HEK293 (cell line): ENCODE results near the gene TGFB1I1.

Source experiments
- CTCF ChIA-PET: fragments of 350-600 bp; formaldehyde crosslinking; extraction: SDS; loops from one replicate; lab custom pipeline; 2021; ENCODE audit warnings: antibody characterized with exemption; lab: Yijun Ruan, JAX
- POLR2A ChIA-PET: fragments of 300-600 bp; formaldehyde crosslinking; extraction: SDS; loops from one replicate; lab custom pipeline; 2020; ENCODE audit warnings: antibody characterized with exemption, inconsistent platforms; lab: Yijun Ruan, JAX
- H3K27ac ChIP-seq: fragments of 200-500 bp; sonication (Bioruptor generic); 2 replicates; pipeline ENCODE4 v1.5.1; 2014; ENCODE audit warnings: low read depth, low read length, control low read depth, inconsistent platforms; ENCODE audit errors: extremely low read depth
- H3K36me3 ChIP-seq, 2 experiments: fragments of 200-500 bp in 1 of 2; sonication (Bioruptor generic) in 1 of 2; 1 replicate in 1 of 2; 2 replicates in 1 of 2; pipeline ENCODE4 v1.5.1; 2014 to 2017; ENCODE audit warnings: inconsistent platforms in 2 of 2, low read length in 2 of 2; ENCODE audit not compliant: control insufficient read depth in 2 of 2, insufficient read depth in 1 of 2
- H3K4me1 ChIP-seq: fragments of 200-500 bp; sonication (Bioruptor generic); 2 replicates; pipeline ENCODE4 v1.5.1; 2014; ENCODE audit warnings: mild to moderate bottlenecking, low read length, inconsistent platforms; ENCODE audit not compliant: control insufficient read depth, insufficient read depth
- H3K4me3 ChIP-seq: 2 replicates; pipeline ENCODE4 v1.5.1; 2011; ENCODE audit warnings: low read depth, mild to moderate bottlenecking, control low read depth, low read length, moderate library complexity
- H3K9me3 ChIP-seq: fragments of 200-500 bp; sonication (Bioruptor generic); 2 replicates; pipeline ENCODE4 v1.5.1; 2014; ENCODE audit warnings: low read depth, low read length, inconsistent platforms; ENCODE audit not compliant: control insufficient read depth, insufficient read depth
- HOXD13 ChIP-seq: sonication (generic); formaldehyde crosslinking; IDR thresholded peaks from 2 replicates; pipeline ENCODE4 v1.8.0; 2022; ENCODE audit warnings: missing genetic modification reagents, borderline replicate concordance
- KLF8 ChIP-seq: fragments of 450-650 bp; formaldehyde crosslinking; IDR thresholded peaks from 2 replicates; pipeline ENCODE4 v1.5.1; 2016; ENCODE audit warnings: missing biosample characterization, missing genetic modification characterization
- RBAK ChIP-seq: fragments of 450-650 bp; formaldehyde crosslinking; IDR thresholded peaks from 2 replicates; pipeline ENCODE4 v1.5.1; 2016; ENCODE audit warnings: missing biosample characterization, missing genetic modification characterization
- SETDB1 ChIP-seq: IDR thresholded peaks from one replicate; pipeline ENCODE4 v1.6.1; 2017; ENCODE audit warnings: mild to moderate bottlenecking, low read length, moderate library complexity, mixed read lengths; ENCODE audit not compliant: insufficient read length
- ZBTB17 ChIP-seq: fragments of 450-650 bp; formaldehyde crosslinking; IDR thresholded peaks from 2 replicates; pipeline ENCODE4 v1.5.1; 2016; ENCODE audit warnings: missing biosample characterization, missing genetic modification characterization
- ZNF146 ChIP-seq: fragments of 450-650 bp; formaldehyde crosslinking; IDR thresholded peaks from 2 replicates; pipeline ENCODE4 v1.5.1; 2016; ENCODE audit warnings: missing biosample characterization, missing genetic modification characterization
- ZNF416 ChIP-seq: fragments of 450-650 bp; formaldehyde crosslinking; IDR thresholded peaks from 2 replicates; pipeline ENCODE4 v1.5.1; 2016; ENCODE audit warnings: missing biosample characterization, missing genetic modification characterization
- ZNF510 ChIP-seq: fragments of 450-650 bp; formaldehyde crosslinking; IDR thresholded peaks from 2 replicates; pipeline ENCODE4 v1.5.1; 2018; ENCODE audit warnings: mild to moderate bottlenecking, missing genetic modification characterization, missing biosample characterization; ENCODE audit not compliant: insufficient replicate concordance
- ZNF555 ChIP-seq: fragments of 450-650 bp; formaldehyde crosslinking; conservative IDR thresholded peaks from 2 replicates; pipeline ENCODE4 v1.5.1; 2017; ENCODE audit warnings: missing biosample characterization, mild to moderate bottlenecking, missing genetic modification characterization, inconsistent platforms
- ZNF610 ChIP-seq: fragments of 450-650 bp; formaldehyde crosslinking; IDR thresholded peaks from 2 replicates; pipeline ENCODE4 v1.5.1; 2016; ENCODE audit warnings: missing biosample characterization, missing genetic modification characterization, borderline replicate concordance
- ZNF654 ChIP-seq: fragments of 450-650 bp; formaldehyde crosslinking; IDR thresholded peaks from 2 replicates; pipeline ENCODE4 v1.5.1; 2016; ENCODE audit warnings: low read depth, missing biosample characterization, missing genetic modification characterization
- ZNF776 ChIP-seq: fragments of 450-650 bp; formaldehyde crosslinking; IDR thresholded peaks from 2 replicates; pipeline ENCODE4 v1.5.0; 2017; ENCODE audit warnings: missing biosample characterization, missing genetic modification characterization, borderline replicate concordance
- ZNF791 ChIP-seq: fragments of 450-650 bp; formaldehyde crosslinking; IDR thresholded peaks from 2 replicates; pipeline ENCODE4 v1.5.1; 2016; ENCODE audit warnings: missing biosample characterization, missing genetic modification characterization
- TF ChIP-seq, protein P1 (sequence below): fragments of 450-650 bp; formaldehyde crosslinking; IDR thresholded peaks from 2 replicates; pipeline ENCODE4 v1.5.1; 2016; ENCODE audit warnings: missing biosample characterization, missing genetic modification characterization
- TF ChIP-seq, protein P2 (sequence below): fragments of 450-650 bp; formaldehyde crosslinking; IDR thresholded peaks from 2 replicates; pipeline ENCODE4 v1.5.1; 2016; ENCODE audit warnings: missing biosample characterization, missing genetic modification characterization
- TF ChIP-seq, protein P3 (sequence below): fragments of 450-650 bp; formaldehyde crosslinking; conservative IDR thresholded peaks from 2 replicates; pipeline ENCODE4 v1.5.1; 2016; ENCODE audit warnings: low read depth, missing biosample characterization, missing genetic modification characterization

TGFB1I1 gene

DNA sequence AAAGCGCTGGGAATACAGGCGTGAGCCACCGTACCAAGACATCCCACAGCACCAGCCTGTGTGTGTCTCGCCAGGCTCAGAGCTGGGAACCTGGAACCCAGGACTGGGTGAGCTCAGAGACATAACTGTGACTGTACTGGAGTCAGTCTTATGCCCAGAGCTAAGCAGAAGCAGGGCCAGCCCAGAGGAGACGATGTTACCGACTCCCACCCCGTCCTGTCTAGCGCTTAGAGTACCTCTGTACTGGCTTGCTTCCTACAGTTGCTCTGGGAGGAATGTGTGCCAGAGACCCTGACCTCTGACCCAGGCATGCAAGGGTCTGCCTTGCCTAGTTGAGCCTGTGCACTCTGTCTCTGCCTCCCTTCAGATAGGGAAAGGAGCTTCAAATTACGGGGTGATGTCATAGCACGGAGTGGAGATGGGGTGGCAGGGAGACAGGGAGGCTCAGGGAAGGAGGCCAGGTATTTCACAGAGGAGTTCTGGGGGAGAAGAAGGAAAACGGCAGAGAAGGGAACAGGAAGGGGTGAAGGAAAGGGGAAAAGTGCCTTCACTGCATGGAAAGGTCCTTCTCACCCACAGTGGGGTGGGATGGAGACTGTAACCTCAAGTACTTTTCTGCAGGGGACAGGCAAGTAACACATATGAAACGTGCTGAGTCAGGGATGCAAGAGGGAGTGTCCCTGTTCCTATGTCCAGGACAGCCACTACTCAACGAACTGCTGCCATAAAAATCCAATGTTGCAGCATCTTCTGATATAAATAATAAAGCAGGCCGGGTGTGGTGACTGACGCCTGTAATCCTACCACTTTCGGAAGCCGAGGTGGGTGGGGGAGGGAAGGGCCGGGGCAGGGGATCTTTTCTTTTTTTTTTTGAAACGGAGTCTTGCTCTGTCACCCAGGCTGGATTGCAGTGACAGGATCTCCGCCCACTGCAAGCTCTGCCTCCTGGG lies 18.4 kb upstream of the TGFB1I1 start (continued):
- TF ChIP-seq ZNF776, result no peak
- peak; percentile 68 for TF ChIP-seq ZNF146 (tag by site-specific recombination)
- no peak for TF ChIP-seq RBAK (tag by site-specific recombination)
- TF ChIP-seq ZNF610, result no peak
- TF ChIP-seq ZNF654 (tag by site-specific recombination), result no peak
- TF ChIP-seq SETDB1, result no peak
- TF ChIP-seq, protein P1, sequence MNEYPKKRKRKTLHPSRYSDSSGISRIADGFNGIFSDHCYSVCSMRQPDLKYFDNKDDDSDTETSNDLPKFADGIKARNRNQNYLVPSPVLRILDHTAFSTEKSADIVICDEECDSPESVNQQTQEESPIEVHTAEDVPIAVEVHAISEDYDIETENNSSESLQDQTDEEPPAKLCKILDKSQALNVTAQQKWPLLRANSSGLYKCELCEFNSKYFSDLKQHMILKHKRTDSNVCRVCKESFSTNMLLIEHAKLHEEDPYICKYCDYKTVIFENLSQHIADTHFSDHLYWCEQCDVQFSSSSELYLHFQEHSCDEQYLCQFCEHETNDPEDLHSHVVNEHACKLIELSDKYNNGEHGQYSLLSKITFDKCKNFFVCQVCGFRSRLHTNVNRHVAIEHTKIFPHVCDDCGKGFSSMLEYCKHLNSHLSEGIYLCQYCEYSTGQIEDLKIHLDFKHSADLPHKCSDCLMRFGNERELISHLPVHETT (tag by site-specific recombination), result no peak
- peak; percentile 53 for TF ChIP-seq KLF8 (tag by site-specific recombination)
- TF ChIP-seq ZNF555 (tag by site-specific recombination), result no peak
- TF ChIP-seq ZNF791 (tag by site-specific recombination), result no peak
- no peak for TF ChIP-seq ZNF510 (tag by site-specific recombination)
- TF ChIP-seq ZNF416 (tag by site-specific recombination), result no peak
- TF ChIP-seq, protein P2, sequence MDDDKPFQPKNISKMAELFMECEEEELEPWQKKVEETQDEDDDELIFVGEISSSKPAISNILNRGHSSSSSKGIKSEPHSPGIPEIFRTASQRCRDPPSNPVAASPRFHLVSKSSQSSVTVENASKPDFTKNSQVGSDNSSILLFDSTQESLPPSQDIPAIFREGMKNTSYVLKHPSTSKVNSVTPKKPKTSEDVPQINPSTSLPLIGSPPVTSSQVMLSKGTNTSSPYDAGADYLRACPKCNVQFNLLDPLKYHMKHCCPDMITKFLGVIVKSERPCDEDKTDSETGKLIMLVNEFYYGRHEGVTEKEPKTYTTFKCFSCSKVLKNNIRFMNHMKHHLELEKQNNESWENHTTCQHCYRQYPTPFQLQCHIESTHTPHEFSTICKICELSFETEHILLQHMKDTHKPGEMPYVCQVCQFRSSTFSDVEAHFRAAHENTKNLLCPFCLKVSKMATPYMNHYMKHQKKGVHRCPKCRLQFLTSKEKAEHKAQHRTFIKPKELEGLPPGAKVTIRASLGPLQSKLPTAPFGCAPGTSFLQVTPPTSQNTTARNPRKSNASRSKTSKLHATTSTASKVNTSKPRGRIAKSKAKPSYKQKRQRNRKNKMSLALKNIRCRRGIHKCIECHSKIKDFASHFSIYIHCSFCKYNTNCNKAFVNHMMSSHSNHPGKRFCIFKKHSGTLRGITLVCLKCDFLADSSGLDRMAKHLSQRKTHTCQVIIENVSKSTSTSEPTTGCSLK, result no peak
- peak; percentile 91 for TF ChIP-seq ZBTB17
- no peak for TF ChIP-seq HOXD13 (CRISPR knock-in tag)

DNA sequence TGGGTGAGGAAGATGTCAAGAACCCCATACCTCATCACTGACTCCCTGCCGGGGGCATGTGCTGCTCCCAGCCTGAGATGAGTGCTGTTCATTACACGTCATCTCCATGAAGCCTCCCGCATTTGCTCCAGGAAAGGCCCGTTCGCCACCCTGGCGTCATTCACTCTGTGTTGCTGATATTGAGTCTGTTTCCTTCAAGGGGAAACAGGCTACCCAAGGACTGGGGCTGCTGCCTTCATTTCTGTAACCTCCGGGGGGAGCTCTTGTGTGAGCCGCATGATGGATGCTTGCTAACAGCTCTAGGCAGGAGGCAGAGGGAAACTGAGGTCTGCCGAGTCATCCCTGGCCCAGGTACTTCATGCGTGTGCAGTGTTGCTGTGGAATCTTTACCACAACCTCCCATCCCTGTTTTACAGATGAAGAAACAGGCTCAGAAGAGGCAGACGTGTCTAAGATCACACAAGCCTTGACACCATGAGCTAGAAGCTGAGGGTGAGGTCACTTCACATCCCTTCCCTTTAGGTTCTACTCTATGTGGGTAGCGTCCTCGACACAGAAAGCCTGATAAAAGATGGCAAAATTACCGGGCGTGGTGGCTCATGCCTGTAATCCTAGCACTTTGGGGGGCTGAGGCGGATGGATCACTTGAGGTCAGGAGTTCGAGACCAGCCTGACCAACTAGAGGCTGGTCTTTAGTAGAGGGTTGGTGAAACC lies 16.2 kb upstream of the TGFB1I1 start:
- TF ChIP-seq, protein P3, sequence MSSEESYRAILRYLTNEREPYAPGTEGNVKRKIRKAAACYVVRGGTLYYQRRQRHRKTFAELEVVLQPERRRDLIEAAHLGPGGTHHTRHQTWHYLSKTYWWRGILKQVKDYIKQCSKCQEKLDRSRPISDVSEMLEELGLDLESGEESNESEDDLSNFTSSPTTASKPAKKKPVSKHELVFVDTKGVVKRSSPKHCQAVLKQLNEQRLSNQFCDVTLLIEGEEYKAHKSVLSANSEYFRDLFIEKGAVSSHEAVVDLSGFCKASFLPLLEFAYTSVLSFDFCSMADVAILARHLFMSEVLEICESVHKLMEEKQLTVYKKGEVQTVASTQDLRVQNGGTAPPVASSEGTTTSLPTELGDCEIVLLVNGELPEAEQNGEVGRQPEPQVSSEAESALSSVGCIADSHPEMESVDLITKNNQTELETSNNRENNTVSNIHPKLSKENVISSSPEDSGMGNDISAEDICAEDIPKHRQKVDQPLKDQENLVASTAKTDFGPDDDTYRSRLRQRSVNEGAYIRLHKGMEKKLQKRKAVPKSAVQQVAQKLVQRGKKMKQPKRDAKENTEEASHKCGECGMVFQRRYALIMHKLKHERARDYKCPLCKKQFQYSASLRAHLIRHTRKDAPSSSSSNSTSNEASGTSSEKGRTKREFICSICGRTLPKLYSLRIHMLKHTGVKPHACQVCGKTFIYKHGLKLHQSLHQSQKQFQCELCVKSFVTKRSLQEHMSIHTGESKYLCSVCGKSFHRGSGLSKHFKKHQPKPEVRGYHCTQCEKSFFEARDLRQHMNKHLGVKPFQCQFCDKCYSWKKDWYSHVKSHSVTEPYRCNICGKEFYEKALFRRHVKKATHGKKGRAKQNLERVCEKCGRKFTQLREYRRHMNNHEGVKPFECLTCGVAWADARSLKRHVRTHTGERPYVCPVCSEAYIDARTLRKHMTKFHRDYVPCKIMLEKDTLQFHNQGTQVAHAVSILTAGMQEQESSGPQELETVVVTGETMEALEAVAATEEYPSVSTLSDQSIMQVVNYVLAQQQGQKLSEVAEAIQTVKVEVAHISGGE (tag by site-specific recombination), result no peak
- TF ChIP-seq, all 188 proteins: peak for 0
- H3K4me1 ChIP-seq, result peaks cover 13% of the 10 kb centered on the region
- H3K36me3 ChIP-seq, result peaks cover 0 to 23% of the 10 kb centered on the region in 2 experiments; a peak in 1 of 3 replicates
- ChIA-PET POLR2A (interaction anchor here (0.7 to 1.2 kb wide), 2 partner anchors 27 to 240 kb away, joined by 3 read pairs; partner anchors contain the start of gene COX6A2), CTCF (interaction anchor here (0.7 to 5.3 kb wide), 6 partner anchors 12 to 412 kb away, joined by 3 to 27 read pairs (median 4); partner anchors contain the start of gene ZNF843)
- no peak overlapping the region for H3K27ac ChIP-seq
- H3K9me3 ChIP-seq, result no peaks in the 10 kb centered on the region
- no peak overlapping the region for H3K4me3 ChIP-seq
